ENCODE results near the gene RNF13. TPM values are rescaled to one million over a fixed set of nuclear protein-coding genes. Genes with fewer than 3 reads are reported as not detected.

Gene RNF13
- polyA plus RNA-seq, 4 donors: 20.8 to 62.7 (median 32.7) TPM

Other genes starting within 250 kb of the RNF13 start
- gene WWTR1, start 155.2 kb upstream of the RNF13 start, polyA plus RNA-seq: 10 to 100 TPM in 3 of 4 donors, 1 to 10 TPM in 1; 2.0 to 27.3 (median 15.0) TPM
- 10 to 100 TPM in 3 of 4 donors, 1 to 10 TPM in 1; 9.8 to 36.5 (median 13.8) TPM for gene COMMD2, start 60.7 kb upstream of the RNF13 start, polyA plus RNA-seq
- gene ANKUB1, start 20.7 kb upstream of the RNF13 start, polyA plus RNA-seq: under 1 TPM in 1 of 4 donors, not detected in 3; 0.09 TPM
- 100 to 1,000 TPM in 1 of 4 donors, 10 to 100 TPM in 3; 27.3 to 115 (median 41.3) TPM for gene PFN2, start 157.7 kb downstream of the RNF13 start, polyA plus RNA-seq